Activated B cell treated with CpG ODN at 0.5 μM for 24 hours (primary cell): Measurements from ENCODE around the gene GPR31. TPM values are rescaled to one million over a fixed set of nuclear protein-coding genes. Genes with fewer than 3 reads are reported as not detected.

Experiments
- ATAC-seq: fragments of 200-7000 bp; cut with Tn5 transposase; one replicate; pipeline ENCODE4 v1.10.0; 2021; ENCODE audit warnings: low read depth, mild to moderate bottlenecking, moderate library complexity
- CTCF ChIA-PET: fragments of 350-600 bp; sonication (Branson Sonifier 250); formaldehyde crosslinking; loops from one replicate; lab custom pipeline; 2021; ENCODE audit warnings: antibody characterized with exemption; lab: Charles Lee
- POLR2A ChIA-PET: fragments of 350-600 bp; sonication (Branson Sonifier 250); formaldehyde crosslinking; loops from one replicate; lab custom pipeline; 2021; ENCODE audit warnings: antibody characterized with exemption; lab: Charles Lee
- DNase-seq: peaks from one replicate; pipeline ENCODE4 v3.0.0; 2022
- H3K27ac Mint-ChIP-seq: one replicate; pipeline ENCODE4 v1.8.0; 2020; ENCODE audit warnings: mixed read lengths
- H3K27me3 Mint-ChIP-seq: one replicate; pipeline ENCODE4 v1.8.0; 2021; ENCODE audit warnings: mixed read lengths
- H3K36me3 Mint-ChIP-seq: one replicate; pipeline ENCODE4 v1.8.0; 2021; ENCODE audit warnings: low read depth, mixed read lengths
- H3K4me1 Mint-ChIP-seq: one replicate; pipeline ENCODE4 v1.8.0; 2021; ENCODE audit warnings: mixed read lengths
- H3K4me3 Mint-ChIP-seq: one replicate; pipeline ENCODE4 v1.8.0; 2020; ENCODE audit warnings: mild to moderate bottlenecking, mixed read lengths
- H3K9me3 Mint-ChIP-seq: one replicate; pipeline ENCODE4 v1.8.0; 2020; ENCODE audit warnings: mixed read lengths
- CTCF ChIP-seq: fragments of 200-600 bp; IDR thresholded peaks from one replicate; pipeline ENCODE4 v1.8.0; 2022; ENCODE audit warnings: antibody characterized with exemption, mild to moderate bottlenecking
- intact Hi-C: fragments of 100-400 bp; cut with micrococcal nuclease; formaldehyde crosslinking; loops from one replicate; pipeline ENCODE4 v1.15.1; 2024
- total RNA-seq: library from RNA; stranded (reverse); gene quantifications from 2 replicates; pipeline ENCODE4 v1.2.3, GENCODE V29; 2022

GPR31 gene
- total RNA-seq, 1 donor from 2014 or later: not detected

GRCh38 chr6:167130008-167130677, 27.6 kb downstream of the GPR31 start:
- ChIA-PET CTCF (interaction anchor here (0.6 to 2.0 kb wide), 6 partner anchors 10 to 42 kb away, joined by 3 to 8 read pairs (median 4); no protein-coding TSS in a partner anchor), POLR2A (interaction anchor here (0.8 to 26.6 kb wide), 14 partner anchors 1 to 788 kb away, joined by 3 to 970 read pairs (median 6); partner anchors contain the start of genes CCR6, RNASET2 and SFT2D1)
- H3K4me3 Mint-ChIP-seq: peak overlapping the region; percentile 55
- no peak for TF ChIP-seq CTCF
- ATAC-seq: peak; percentile 18
- H3K36me3 Mint-ChIP-seq: peaks cover 78% of the 10 kb centered on the region
- H3K27me3 Mint-ChIP-seq: no peaks in the 10 kb centered on the region
- H3K4me1 Mint-ChIP-seq: peaks cover 91% of the 10 kb centered on the region
- H3K27ac Mint-ChIP-seq: peak overlapping the region; percentile 95
- intact Hi-C loops: loop anchor here (1.0 to 2.0 kb wide), 4 partner anchors 8 to 39 kb away; no protein-coding TSS in a partner anchor
- DNase-seq: no peak
- H3K9me3 Mint-ChIP-seq: peaks cover 5% of the 10 kb centered on the region

- Mint-ChIP-seq H3K4me1 (peaks cover 92% of the 10 kb centered on the region), H3K36me3 (peaks cover 78% of the 10 kb centered on the region), H3K4me3 (peak overlapping the region; percentile 55), H3K27me3 (no peaks in the 10 kb centered on the region), H3K9me3 (peaks cover 5% of the 10 kb centered on the region), H3K27ac (peak overlapping the region; percentile 95)
- TF ChIP-seq CTCF: no peak
- intact Hi-C loops: loop anchor here (1.0 kb wide), 1 partner anchor 11 kb away; no protein-coding TSS in a partner anchor
- DNase-seq (no peak), ATAC-seq (no peak)
- ChIA-PET CTCF (interaction anchor here (0.6 to 2.0 kb wide), 5 partner anchors 11 to 42 kb away, joined by 3 to 8 read pairs (median 4); no protein-coding TSS in a partner anchor), POLR2A (interaction anchor here (0.8 to 26.6 kb wide), 10 partner anchors 2 to 787 kb away, joined by 3 to 970 read pairs (median 6); partner anchors contain the start of genes CCR6 and SFT2D1)
These were observed 28.2 kb downstream of the GPR31 start for GRCh38 chr6:167129562-167129961.

GRCh38 chr6:167129159-167129558, 28.6 kb downstream of the GPR31 start:
- peak overlapping the region; percentile 95 for H3K27ac Mint-ChIP-seq
- peaks cover 5% of the 10 kb centered on the region for H3K9me3 Mint-ChIP-seq
- no peak for DNase-seq
- peak; percentile 9 for ATAC-seq
- H3K4me3 Mint-ChIP-seq: peak overlapping the region; percentile 55
- ChIA-PET POLR2A (interaction anchor here (0.8 to 26.6 kb wide), 9 partner anchors 2 to 787 kb away, joined by 3 to 970 read pairs (median 6); partner anchors contain the start of genes CCR6 and SFT2D1), CTCF (interaction anchor here (1.2 to 12.6 kb wide), 4 partner anchors 11 to 41 kb away, joined by 3 to 105 read pairs (median 6); no protein-coding TSS in a partner anchor)
- H3K4me1 Mint-ChIP-seq: peaks cover 91% of the 10 kb centered on the region
- no peaks in the 10 kb centered on the region for H3K27me3 Mint-ChIP-seq
- intact Hi-C loops: loop anchor here (1.0 kb wide), 1 partner anchor 11 kb away; no protein-coding TSS in a partner anchor
- no peak for TF ChIP-seq CTCF
- peaks cover 76% of the 10 kb centered on the region for H3K36me3 Mint-ChIP-seq

- no peaks in the 10 kb centered on the region for H3K27me3 Mint-ChIP-seq
- ChIA-PET POLR2A (interaction anchor here (0.7 to 26.6 kb wide), 7 partner anchors 4 to 128 kb away, joined by 3 to 970 read pairs (median 12); partner anchors contain the start of genes CCR6 and CEP43), CTCF (interaction anchor here (1.0 to 12.6 kb wide), 5 partner anchors 12 to 81 kb away, joined by 3 to 105 read pairs (median 3); no protein-coding TSS in a partner anchor)
- peaks cover 96% of the 10 kb centered on the region for H3K4me1 Mint-ChIP-seq
- peak; percentile 10 for ATAC-seq
- intact Hi-C loops: no loop called here
- H3K36me3 Mint-ChIP-seq: peaks cover 75% of the 10 kb centered on the region
- H3K27ac Mint-ChIP-seq: peak overlapping the region; percentile 95
- DNase-seq: no peak
- H3K9me3 Mint-ChIP-seq: peaks cover 5% of the 10 kb centered on the region
- TF ChIP-seq CTCF: no peak
- peak overlapping the region; percentile 58 for H3K4me3 Mint-ChIP-seq
These were observed 29.8 kb downstream of the GPR31 start for GRCh38 chr6:167127785-167128531.
